ENCODE measurements around the gene COL19A1. TPM values are rescaled to one million over a fixed set of nuclear protein-coding genes. Genes with fewer than 3 reads are reported as not detected.

Gene COL19A1
- total and polyA plus RNA-seq, 2 experiments from 2014 or later = not detected

GRCh38 chr6:70186461-70186860 lies 320.1 kb downstream of the COL19A1 start:
- Histone ChIP-seq H3K27ac (ENCODE audit: low read depth) (no peak overlapping the region), H3K27me3 (ENCODE audit: insufficient read depth) (no peaks in the 10 kb centered on the region), H3K79me2 (replicated peaks; ENCODE audit: insufficient read depth) (no peaks in the 10 kb centered on the region), H3K36me3 (ENCODE audit: insufficient read depth) (no peaks in the 10 kb centered on the region), H3K4me2 (no peak overlapping the region), H3K9me2 (ENCODE audit: insufficient read depth) (0 out of 2 replicates have a peak, but pooled peaks cover 5% of the 10 kb centered on the region), H3K4me1 (ENCODE audit: insufficient read depth) (no peaks in the 10 kb centered on the region), H2AFZ (no peak overlapping the region), H4K20me1 (replicated peaks; ENCODE audit: insufficient read depth) (no peaks in the 10 kb centered on the region), H3F3A (replicated peaks; ENCODE audit: low read depth) (no peaks in the 10 kb centered on the region), H3K4me3 (no peak overlapping the region)
- TF ChIP-seq ZNF114 (CRISPR knock-in tag; IDR thresholded peaks at IDR 0.05) (no peak), JUNB (IDR thresholded peaks at IDR 0.05; ENCODE audit: unreplicated experiment) (no peak), REST (IDR thresholded peaks at IDR 0.05; ENCODE audit: unreplicated experiment) (no peak), STAT1 (IDR thresholded peaks at IDR 0.05; ENCODE audit: unreplicated experiment) (no peak), ETS1 (IDR thresholded peaks at IDR 0.05) (no peak), POLR2AphosphoS5 (IDR thresholded peaks at IDR 0.05; ENCODE audit: low read depth) (no peak)
- H3K27me3 Mint-ChIP-seq (ENCODE audit: insufficient read depth, low read depth, poor library complexity) = peaks cover 1% of the 10 kb centered on the region
- ATAC-seq = no peak
- H3K36me3 Mint-ChIP-seq (ENCODE audit: low read depth) = no peaks in the 10 kb centered on the region
- no peaks in the 10 kb centered on the region for H3K9me3 Mint-ChIP-seq
- no peaks in the 10 kb centered on the region for H3K4me1 Mint-ChIP-seq
- no peak overlapping the region for H3K27ac Mint-ChIP-seq
- DNase-seq (ENCODE audit: low spot score) = no peak
- no peak overlapping the region for H3K4me3 Mint-ChIP-seq

- no peaks in the 10 kb centered on the region for H3K79me2 ChIP-seq (replicated peaks; ENCODE audit: insufficient read depth)
- H3F3A ChIP-seq (replicated peaks; ENCODE audit: low read depth) = no peaks in the 10 kb centered on the region
- DNase-seq (ENCODE audit: low spot score) (no peak), ATAC-seq (no peak)
- no peak overlapping the region for H3K4me2 ChIP-seq
- H4K20me1 ChIP-seq (replicated peaks; ENCODE audit: insufficient read depth) = no peaks in the 10 kb centered on the region
- H3K36me3 Mint-ChIP-seq (ENCODE audit: low read depth) = no peaks in the 10 kb centered on the region
- H3K4me1 ChIP-seq (ENCODE audit: insufficient read depth) = no peaks in the 10 kb centered on the region
- no peak overlapping the region for H3K27ac Mint-ChIP-seq
- H3K27me3 ChIP-seq (ENCODE audit: insufficient read depth) = no peaks in the 10 kb centered on the region
- no peak overlapping the region for H3K4me3 Mint-ChIP-seq
- H3K9me2 ChIP-seq (ENCODE audit: insufficient read depth) = no peaks in the 10 kb centered on the region
- H3K4me3 ChIP-seq = no peak overlapping the region
- no peak overlapping the region for H3K27ac ChIP-seq (ENCODE audit: low read depth)
- no peaks in the 10 kb centered on the region for H3K9me3 Mint-ChIP-seq
- H2AFZ ChIP-seq = no peak overlapping the region
- no peak for TF ChIP-seq ZNF331 (CRISPR knock-in tag; IDR thresholded peaks at IDR 0.05; ENCODE audit: low read depth)
- no peak for TF ChIP-seq EZH2phosphoT487 (IDR thresholded peaks at IDR 0.05; ENCODE audit: unreplicated experiment)
- no peak for TF ChIP-seq ZNF114 (CRISPR knock-in tag; IDR thresholded peaks at IDR 0.05)
- TF ChIP-seq CREB1 (CRISPR knock-in tag; IDR thresholded peaks at IDR 0.05; ENCODE audit: low read depth) = no peak
- H3K27me3 Mint-ChIP-seq (ENCODE audit: insufficient read depth, low read depth, poor library complexity) = peaks cover 1% of the 10 kb centered on the region
- no peaks in the 10 kb centered on the region for H3K36me3 ChIP-seq (ENCODE audit: insufficient read depth)
- no peaks in the 10 kb centered on the region for H3K4me1 Mint-ChIP-seq
Observed at GRCh38 chr6:70188202-70188601, 321.8 kb downstream of the COL19A1 start.

Measured in GM23338 (cell line).